HG02884 (cell line): ENCODE results near the gene NOSIP.

Source experiments
- ATAC-seq: cut with Tn5 transposase; IDR thresholded peaks from one replicate; pipeline ENCODE4 v1.9.1; 2021; ENCODE audit warnings: mild to moderate bottlenecking, moderate library complexity; ENCODE audit not compliant: unreplicated experiment

The NOSIP gene

DNA sequence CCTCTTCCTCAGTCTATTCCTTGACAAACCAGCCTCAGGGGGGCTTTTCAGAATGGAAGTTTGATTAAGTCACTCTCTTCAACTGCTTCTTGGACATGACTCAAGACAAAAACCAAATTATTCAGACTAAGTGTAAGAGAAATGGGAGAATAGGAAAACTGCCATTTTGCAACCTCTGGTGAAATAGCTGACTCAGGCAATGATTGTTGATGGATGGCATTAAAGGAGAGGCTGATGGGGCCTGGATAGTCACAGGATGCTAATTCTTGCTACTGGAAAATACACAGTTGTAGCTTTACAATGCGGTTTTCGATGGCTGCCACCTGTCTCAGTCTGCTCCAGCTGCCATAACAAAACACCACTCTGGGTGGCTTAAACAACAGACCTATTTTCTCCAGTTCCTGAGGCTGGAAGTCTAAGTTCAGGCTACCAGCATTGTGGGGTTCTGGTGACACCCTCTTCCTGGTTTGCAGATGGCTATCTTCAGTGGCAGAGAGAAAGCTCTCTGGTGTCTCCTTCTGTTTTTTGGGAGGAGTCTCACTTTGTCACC, 6.1 kb downstream of the NOSIP start:
- ATAC-seq: no peak

DNA sequence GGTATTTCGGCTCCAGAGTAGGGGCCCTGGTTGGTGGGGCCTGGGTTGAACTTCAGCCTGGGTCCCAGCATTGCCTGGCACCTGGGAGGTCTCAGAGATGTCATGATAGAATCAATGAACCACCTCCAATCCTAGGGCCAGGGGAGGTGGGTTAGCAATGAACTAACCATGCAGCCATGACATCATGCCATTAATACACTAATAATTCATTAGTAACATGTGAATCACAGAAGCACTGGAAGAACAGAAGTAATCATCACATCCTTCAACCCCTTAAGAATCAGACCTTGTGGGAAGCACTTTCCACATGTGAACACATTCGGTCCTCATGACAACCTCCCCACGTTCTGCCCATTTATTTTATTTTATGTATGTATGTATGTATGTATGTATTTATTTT, 6.9 kb downstream of the NOSIP start:
- no peak for ATAC-seq

- ATAC-seq: no peak
These were observed 7.3 kb downstream of the NOSIP start for GRCh38 chr19:49573009-49573408.

GRCh38 chr19:49570997-49571676, 9.2 kb downstream of the NOSIP start:
- ATAC-seq: no peak

- ATAC-seq: no peak
These were observed 10.1 kb downstream of the NOSIP start for GRCh38 chr19:49570138-49570856.

- ATAC-seq: no peak
These were observed 12.4 kb downstream of the NOSIP start for GRCh38 chr19:49567861-49568441.

GRCh38 chr19:49566302-49566701, 14.1 kb downstream of the NOSIP start:
- no peak for ATAC-seq

GRCh38 chr19:49565261-49565660, 15.1 kb downstream of the NOSIP start:
- ATAC-seq: no peak

GRCh38 chr19:49564616-49565045, 15.7 kb downstream of the NOSIP start:
- ATAC-seq: no peak

- ATAC-seq: no peak
These were observed 19.9 kb downstream of the NOSIP start for GRCh38 chr19:49560358-49560900.

DNA sequence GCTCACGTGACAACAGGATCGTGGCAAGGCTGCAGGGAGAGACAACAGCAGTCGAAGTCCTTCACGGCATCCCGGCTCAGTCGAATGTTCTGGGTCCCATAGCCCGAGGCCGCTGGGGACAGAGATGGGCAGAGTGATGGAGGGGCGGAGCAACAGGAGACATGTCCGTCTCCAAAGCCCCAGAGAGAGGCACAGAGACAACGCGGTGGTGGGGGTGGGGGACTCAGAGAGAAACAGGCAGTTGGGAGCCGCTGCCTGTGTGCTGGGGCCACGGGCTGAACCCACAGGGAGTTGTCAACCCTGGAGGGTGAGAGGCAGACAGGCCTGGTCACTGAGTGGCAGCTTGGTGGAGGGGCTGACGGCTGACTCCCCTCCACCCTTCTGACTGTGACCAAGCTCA, 20.4 kb downstream of the NOSIP start:
- no peak for ATAC-seq

DNA sequence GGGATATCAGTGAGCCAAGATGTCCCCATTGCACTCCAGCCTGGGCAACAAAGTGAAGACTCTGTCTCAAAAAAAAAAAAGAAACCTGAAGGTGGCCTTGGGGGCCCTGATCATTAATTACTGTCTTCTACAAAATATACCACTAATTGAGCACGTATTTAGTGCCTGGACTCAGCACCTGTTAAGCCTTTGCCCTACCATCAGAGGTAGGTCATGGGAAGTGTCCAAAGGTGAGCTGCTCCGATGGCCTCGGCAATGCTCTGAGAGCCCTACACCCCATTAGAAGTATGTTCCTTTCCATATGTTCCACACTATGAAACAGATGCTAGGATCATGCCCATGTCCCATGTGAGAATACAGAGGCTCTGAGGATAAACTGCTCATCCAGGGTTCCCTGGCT, 20.9 kb downstream of the NOSIP start:
- ATAC-seq: no peak

DNA sequence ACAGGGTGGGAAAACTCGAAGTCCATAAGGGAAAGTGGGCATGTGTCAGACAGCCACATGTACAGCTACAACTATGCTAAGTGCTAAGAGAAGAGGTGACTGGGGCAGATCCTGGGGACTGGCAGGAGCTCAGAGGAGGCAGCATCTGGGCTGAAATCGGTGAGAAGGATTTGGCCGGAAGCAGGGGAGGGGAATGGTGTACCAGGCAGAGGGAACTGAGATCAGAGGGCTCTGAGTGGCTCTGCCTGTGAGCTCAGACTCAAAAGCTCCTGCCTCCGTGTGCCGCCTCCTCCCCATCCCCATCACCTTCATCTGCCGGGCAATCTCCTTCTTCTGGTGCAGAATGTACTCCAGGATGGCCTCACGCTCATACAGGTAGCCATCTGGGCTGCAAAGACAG, 21.8 kb downstream of the NOSIP start:
- no peak for ATAC-seq

DNA sequence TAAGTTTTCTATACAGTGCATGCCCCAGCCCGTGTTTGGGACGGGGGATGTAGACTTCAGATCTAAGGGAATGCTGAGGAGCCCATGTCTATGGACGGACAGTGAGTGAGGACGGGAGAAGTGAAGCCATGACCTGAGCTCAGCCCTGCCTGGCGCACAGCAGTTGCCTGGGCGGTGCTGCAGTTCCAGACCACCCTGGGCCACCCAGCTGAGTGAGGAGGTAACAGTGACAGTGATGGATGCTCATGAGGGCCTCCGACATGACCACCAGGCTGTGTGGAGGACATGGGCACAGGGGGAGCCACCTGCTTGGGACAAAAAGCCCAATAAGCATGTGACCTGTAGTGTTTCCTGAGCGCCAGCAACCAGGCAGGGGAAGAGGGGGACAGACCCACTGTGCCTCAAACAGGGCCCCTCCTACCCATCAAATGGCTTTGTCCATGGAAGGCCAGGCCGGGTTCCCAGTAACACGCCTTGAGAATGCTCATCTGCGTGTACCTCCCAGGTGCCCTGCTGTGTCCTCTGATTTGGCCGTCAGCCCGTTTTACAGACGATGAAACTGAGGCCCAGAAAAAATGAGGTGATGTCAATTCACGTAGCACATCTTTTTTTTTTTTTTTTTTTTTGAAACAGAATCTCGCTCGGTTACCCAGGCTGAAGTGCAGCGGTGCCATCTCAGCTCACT, 22.6 kb downstream of the NOSIP start:
- ATAC-seq: no peak

- no peak for ATAC-seq
These were observed 23.7 kb downstream of the NOSIP start for GRCh38 chr19:49556412-49557398.

DNA sequence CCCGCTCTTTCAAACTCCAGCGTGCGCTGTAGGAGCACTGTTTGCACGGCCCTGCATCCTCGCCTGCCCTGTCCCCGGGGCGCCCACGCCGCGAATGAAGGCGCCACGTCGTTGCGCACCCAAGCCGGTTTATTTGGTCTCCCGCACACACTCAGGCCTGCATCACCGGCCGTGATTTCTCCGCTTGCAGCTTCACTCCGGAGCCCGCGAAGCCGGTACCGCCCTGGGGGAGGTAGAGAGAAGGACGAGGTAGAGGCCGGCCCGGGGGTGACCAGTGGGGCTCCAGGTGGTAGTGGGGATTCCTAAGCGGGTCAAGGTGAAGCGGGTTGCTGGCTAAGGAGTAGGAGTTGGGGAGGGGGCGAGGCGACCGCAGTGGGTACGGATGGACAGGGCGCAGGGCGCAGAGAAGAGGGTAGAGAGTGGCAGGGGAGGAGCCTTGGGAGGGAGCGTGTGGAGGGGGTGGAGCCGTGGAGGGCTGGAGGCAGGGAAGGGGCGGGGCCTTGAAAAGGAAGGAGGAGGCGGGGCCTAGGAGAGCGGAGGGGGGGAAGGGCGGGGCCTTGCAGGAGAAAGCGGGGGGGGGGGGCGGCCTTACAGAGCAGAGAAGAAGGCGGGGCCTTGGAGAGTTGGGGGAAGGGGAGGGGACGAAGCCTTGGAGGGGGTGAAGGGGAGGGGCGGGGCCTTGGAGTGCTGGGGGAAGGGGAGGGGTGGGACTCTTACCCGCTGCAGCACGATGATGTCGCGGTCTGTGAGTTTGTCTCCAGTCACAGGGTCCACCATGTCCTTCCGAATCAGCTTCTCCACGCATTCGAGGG, 24.6 kb downstream of the NOSIP start:
- ATAC-seq: no peak

DNA sequence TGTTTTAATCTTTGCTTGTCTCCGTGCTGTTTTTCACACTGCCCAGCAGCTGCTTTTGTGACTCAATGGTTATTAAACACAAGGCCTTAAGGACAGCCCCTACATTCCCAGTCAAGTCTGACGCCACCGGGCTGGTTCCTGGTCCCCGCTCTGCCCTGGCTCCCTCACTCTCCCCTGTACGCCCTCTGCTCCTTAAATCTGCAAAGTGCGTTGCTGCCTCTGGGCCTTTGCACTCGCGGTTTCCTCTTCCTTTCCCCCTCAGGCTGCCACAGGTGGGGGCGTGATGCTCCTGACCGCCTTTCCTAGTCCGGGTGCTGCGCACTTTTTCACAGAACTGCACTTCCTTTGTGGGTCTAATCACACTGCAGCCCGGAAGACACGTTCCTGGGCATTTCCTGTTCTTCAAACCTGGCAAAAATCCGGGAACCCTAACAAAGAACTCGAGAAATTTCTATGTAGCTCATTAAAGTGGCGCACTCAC, 25.6 kb downstream of the NOSIP start:
- ATAC-seq: no peak

GRCh38 chr19:49553451-49554271, 26.7 kb downstream of the NOSIP start:
- no peak for ATAC-seq
